ENCODE results near the gene SMTNL2.

DNA sequence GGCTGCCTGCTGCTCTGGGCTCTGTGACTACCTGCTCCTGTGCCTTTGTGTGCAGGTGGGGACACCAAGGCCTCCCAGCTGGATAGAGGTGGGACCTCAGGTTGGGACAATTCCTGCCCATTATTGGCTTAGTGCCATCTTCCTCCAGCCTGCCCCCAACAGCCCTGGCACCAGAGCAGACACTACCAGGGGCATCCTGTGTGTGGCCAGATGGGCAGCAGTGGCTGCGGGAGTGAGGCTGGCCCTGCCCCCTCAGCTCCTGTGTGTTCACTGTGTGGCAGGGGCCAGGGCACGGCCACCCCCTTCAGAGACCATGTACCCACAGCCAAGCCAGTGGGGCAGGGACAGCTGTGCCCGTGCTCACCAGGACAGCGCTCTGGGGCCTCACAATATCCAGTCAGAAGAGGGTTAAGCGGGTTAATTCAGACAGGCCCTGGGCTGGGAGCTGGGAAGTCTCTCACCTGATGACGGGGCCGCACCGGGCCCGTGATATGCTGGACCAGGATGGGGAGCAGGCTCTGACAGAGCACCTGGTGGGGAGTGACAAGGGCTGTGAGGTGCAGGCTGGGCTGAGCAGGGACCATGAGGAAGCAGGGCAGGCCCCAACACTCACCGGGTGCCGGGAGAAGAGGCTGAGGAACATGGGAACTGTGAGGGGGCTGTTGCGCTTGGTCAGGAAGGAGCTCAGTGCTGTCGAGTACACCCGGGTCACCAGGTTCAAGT, 42.2 kb upstream of the SMTNL2 start:
- TF ChIP-seq, protein P1, sequence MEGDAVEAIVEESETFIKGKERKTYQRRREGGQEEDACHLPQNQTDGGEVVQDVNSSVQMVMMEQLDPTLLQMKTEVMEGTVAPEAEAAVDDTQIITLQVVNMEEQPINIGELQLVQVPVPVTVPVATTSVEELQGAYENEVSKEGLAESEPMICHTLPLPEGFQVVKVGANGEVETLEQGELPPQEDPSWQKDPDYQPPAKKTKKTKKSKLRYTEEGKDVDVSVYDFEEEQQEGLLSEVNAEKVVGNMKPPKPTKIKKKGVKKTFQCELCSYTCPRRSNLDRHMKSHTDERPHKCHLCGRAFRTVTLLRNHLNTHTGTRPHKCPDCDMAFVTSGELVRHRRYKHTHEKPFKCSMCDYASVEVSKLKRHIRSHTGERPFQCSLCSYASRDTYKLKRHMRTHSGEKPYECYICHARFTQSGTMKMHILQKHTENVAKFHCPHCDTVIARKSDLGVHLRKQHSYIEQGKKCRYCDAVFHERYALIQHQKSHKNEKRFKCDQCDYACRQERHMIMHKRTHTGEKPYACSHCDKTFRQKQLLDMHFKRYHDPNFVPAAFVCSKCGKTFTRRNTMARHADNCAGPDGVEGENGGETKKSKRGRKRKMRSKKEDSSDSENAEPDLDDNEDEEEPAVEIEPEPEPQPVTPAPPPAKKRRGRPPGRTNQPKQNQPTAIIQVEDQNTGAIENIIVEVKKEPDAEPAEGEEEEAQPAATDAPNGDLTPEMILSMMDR (IDR thresholded peaks at IDR 0.05; ENCODE audit: low read length): no peak
- TF ChIP-seq EZH2 (IDR thresholded peaks at IDR 0.05; ENCODE audit: borderline replicate concordance, low read length): no peak

All from OCI-LY1 (cell line).